Psoas muscle (tissue), 8 donors: ENCODE results near the gene PRR16. TPM values are rescaled to one million over a fixed set of nuclear protein-coding genes. Genes with fewer than 3 reads are reported as not detected.

Source experiments
- ATAC-seq, 4 donors: fragments of 200-7000 bp; cut with Tn5 transposase; one replicate each; pipeline ENCODE4 v1.9.1; 2020; ENCODE audit warnings: moderate library complexity in 3 of 4, mild to moderate bottlenecking in 2 of 4
- DNase-seq, 2 donors: peaks; one replicate each; pipeline ENCODE4 v3.0.0-alpha.2; 2020
- H3K27ac ChIP-seq: fragments of 200-600 bp; one replicate; pipeline ENCODE4 v1.8.0; 2022
- H3K27me3 ChIP-seq, 3 donors: fragments of 200-600 bp in 1 of 3; one replicate each; pipeline versions ENCODE4 v1.6.1 to v1.8.0; 2013 to 2022; ENCODE audit warnings: low read length in 2 of 3, mild to moderate bottlenecking in 2 of 3, moderate library complexity in 1 of 3; ENCODE audit not compliant: insufficient read depth in 3 of 3
- H3K36me3 ChIP-seq, 2 donors: fragments of 200-600 bp in 1 of 2; one replicate each; pipeline versions ENCODE4 v1.6.1 to v1.8.0; 2013 to 2022; ENCODE audit warnings: low read depth in 1 of 2, mild to moderate bottlenecking in 1 of 2, moderate library complexity in 1 of 2; ENCODE audit not compliant: insufficient read depth in 1 of 2
- H3K4me1 ChIP-seq: fragments of 200-600 bp; one replicate; pipeline ENCODE4 v1.8.0; 2022
- H3K4me3 ChIP-seq: fragments of 200-600 bp; one replicate; pipeline ENCODE4 v1.8.0; 2022; ENCODE audit warnings: mild to moderate bottlenecking
- H3K9me3 ChIP-seq: fragments of 200-600 bp; one replicate; pipeline ENCODE4 v1.8.0; 2022
- CTCF ChIP-seq: fragments of 200-600 bp; IDR thresholded peaks from one replicate; pipeline ENCODE4 v1.8.0; 2022; ENCODE audit warnings: antibody characterized with exemption
- WGBS, 3 donors: extraction: QIAGEN DNeasy Blood & Tissue Kit; methylation state at CpG; one replicate each; pipeline versions ENCODE4 v1.1.6 to v1.1.7; 2013; 5-methylcytosine and 5-hydroxymethylcytosine counted together
- intact Hi-C, 2 donors: fragments of 100-400 bp; cut with DNase I; formaldehyde crosslinking; loops; one replicate each; pipeline versions ENCODE4 v1.11.0 to v1.14.2; 2022
- polyA plus RNA-seq, 3 donors: library from polyadenylated mRNA; stranded (reverse); fragments of 200-250 nt; gene quantifications; one replicate each; pipeline ENCODE4 v1.2.3, GENCODE V29; 2013
- total RNA-seq, 4 donors: library from RNA; stranded (reverse); fragmentation: NEBNext Ultra II Directional in 2 of 4; extraction: Animal tissue kit (Norgen Biotek cat#: 25700) in 2 of 4; gene quantifications; one replicate each; pipeline versions ENCODE4 v1.2.1 to v1.2.4, GENCODE V29; 2021 to 2023
- donor health status: healthy with polysubstance abuse.
- donor health status: DM: no; HTN: no; CAD: no; lungs with moderate emphysema.
- donor health status: Bipolar disorder and iron deficiency.
- donor health status: healthy.
- donor health status: DM: yes; HTN: yes; CAD: no.
- donor health status: DM: no; HTN: no; CAD: no.
- donor health status: DM: no; HTN: no; CAD: no.
- donor health status: DM: yes; HTN: yes; CAD: no.

The PRR16 gene
- total and polyA plus RNA-seq, 7 donors, result 1.3 to 12.1 (median 3.1) TPM

- H3K36me3 ChIP-seq, result no peaks in the 10 kb centered on the region
- intact Hi-C loops, result no loop called here
- H3K27ac ChIP-seq, result no peak overlapping the region
- DNase-seq, result no peak
- WGBS, 3 donors, result 27 to 29% (median 29%) methylated on average over 2 of the region's 2 CpGs
- H3K4me3 ChIP-seq, result no peak overlapping the region
- peak in 1 of 4 donors; percentile 33 for ATAC-seq
- no peaks in the 10 kb centered on the region for H3K4me1 ChIP-seq
- no peaks in the 10 kb centered on the region for H3K9me3 ChIP-seq
- TF ChIP-seq CTCF, result no peak
- no peaks in the 10 kb centered on the region for H3K27me3 ChIP-seq
Observed at GRCh38 chr5:120599576-120599975, 135.5 kb downstream of the PRR16 start.

GRCh38 chr5:120600639-120601038 is 136.5 kb downstream of the PRR16 start:
- WGBS, 3 donors, result 84 to 86% (median 84%) methylated on average over 4 of the region's 4 CpGs
- intact Hi-C loops, result no loop called here
- no peak for TF ChIP-seq CTCF

GRCh38 chr5:120602033-120602432 is 137.9 kb downstream of the PRR16 start:
- no peak overlapping the region for H3K27ac ChIP-seq
- H3K4me3 ChIP-seq, result no peak overlapping the region
- no peaks in the 10 kb centered on the region for H3K4me1 ChIP-seq
- 93 to 100% (median 99%) methylated on average over 1 of the region's 1 CpG for WGBS, 3 donors
- H3K36me3 ChIP-seq, result no peaks in the 10 kb centered on the region
- DNase-seq (no peak), ATAC-seq (no peak)
- intact Hi-C loops, result no loop called here
- no peaks in the 10 kb centered on the region for H3K9me3 ChIP-seq
- no peaks in the 10 kb centered on the region for H3K27me3 ChIP-seq
- no peak for TF ChIP-seq CTCF

More at GRCh38 chr5:120600639-120601038, 136.5 kb downstream of the PRR16 start:
- DNase-seq (no peak), ATAC-seq (no peak)
- no peaks in the 10 kb centered on the region for H3K27me3 ChIP-seq
- no peaks in the 10 kb centered on the region for H3K36me3 ChIP-seq
- H3K9me3 ChIP-seq, result no peaks in the 10 kb centered on the region
- no peak overlapping the region for H3K4me3 ChIP-seq
- no peaks in the 10 kb centered on the region for H3K4me1 ChIP-seq
- no peak overlapping the region for H3K27ac ChIP-seq

- WGBS, 3 donors, result 83 to 95% (median 86%) methylated on average over 2 of the region's 2 CpGs
- no peaks in the 10 kb centered on the region for H3K36me3 ChIP-seq
- H3K4me3 ChIP-seq, result no peak overlapping the region
- H3K9me3 ChIP-seq, result no peaks in the 10 kb centered on the region
- TF ChIP-seq CTCF, result no peak
- ATAC-seq (no peak), DNase-seq (no peak)
- no peak overlapping the region for H3K27ac ChIP-seq
- intact Hi-C loops, result no loop called here
- no peaks in the 10 kb centered on the region for H3K27me3 ChIP-seq
- H3K4me1 ChIP-seq, result no peaks in the 10 kb centered on the region
Observed at GRCh38 chr5:120604884-120605283, 140.8 kb downstream of the PRR16 start.

GRCh38 chr5:120605325-120606079 is 141.4 kb downstream of the PRR16 start:
- H3K36me3 ChIP-seq, result no peaks in the 10 kb centered on the region
- H3K27me3 ChIP-seq, result no peaks in the 10 kb centered on the region
- no peak overlapping the region for H3K4me3 ChIP-seq
- H3K9me3 ChIP-seq, result no peaks in the 10 kb centered on the region
- no peak overlapping the region for H3K27ac ChIP-seq
- no peak for TF ChIP-seq CTCF
- DNase-seq, result no peak
- no peak for ATAC-seq
- H3K4me1 ChIP-seq, result no peaks in the 10 kb centered on the region
- intact Hi-C loops, result no loop called here
- 83 to 87% (median 83%) methylated on average over 1 of the region's 1 CpG for WGBS, 3 donors
